Measurements from ENCODE around the gene FN3KRP. TPM values are rescaled to one million over a fixed set of nuclear protein-coding genes. Genes with fewer than 3 reads are reported as not detected.

The FN3KRP gene
- total and polyA plus RNA-seq, 2 donors (not counting 3 experiments of a cell fraction or from before 2014, with no cell fraction given): 22.2 to 35.2 TPM

DNA sequence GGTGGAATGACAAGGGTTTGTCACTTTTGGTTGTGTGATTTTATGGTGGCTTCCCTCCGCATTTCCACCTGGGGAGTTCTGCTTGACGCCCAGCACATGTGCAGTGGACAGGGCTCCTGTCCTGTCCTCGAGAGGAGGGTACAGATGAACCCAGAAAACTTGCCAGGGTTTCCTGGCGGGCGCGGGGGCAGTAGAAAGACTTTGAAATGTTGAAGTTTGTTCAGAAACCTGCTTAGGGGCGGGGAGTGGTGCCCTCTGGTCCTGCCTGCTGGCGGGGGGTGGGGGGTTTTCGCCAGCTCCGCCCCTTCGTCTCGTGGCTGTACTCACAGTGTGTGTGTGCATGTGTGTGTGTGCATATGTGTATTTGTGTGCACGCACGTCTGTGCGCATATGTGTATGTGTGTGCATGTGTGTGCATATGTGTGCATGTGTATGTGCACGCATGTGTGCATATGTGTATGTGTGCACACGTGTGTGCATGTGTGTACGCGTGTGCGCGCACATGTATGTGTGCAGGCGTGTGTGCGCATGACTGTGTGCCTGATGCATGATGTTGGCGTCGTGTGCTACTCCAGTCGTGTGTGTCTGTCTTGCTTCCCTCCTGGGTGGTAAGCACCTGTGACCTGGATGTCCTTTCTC lies 6.8 kb downstream of the FN3KRP start:
- no peaks in the 10 kb centered on the region for H3K4me1 ChIP-seq (ENCODE audit: control insufficient read depth, extremely low read depth, insufficient read depth, low read length)
- no peak overlapping the region for H2AFZ ChIP-seq (ENCODE audit: low read depth, low read length)
- no peak for TF ChIP-seq POLR2A (IDR thresholded peaks at IDR 0.05; ENCODE audit: low read depth, low read length)
- no peak for TF ChIP-seq CTCF (IDR thresholded peaks at IDR 0.05; ENCODE audit: extremely low read depth in 1 of 2, insufficient read depth in 1 of 2, low read depth in 1 of 2, low read length in 2 of 2)
- TF ChIP-seq FOS (IDR thresholded peaks at IDR 0.05; ENCODE audit: borderline replicate concordance, insufficient read depth, low read length): no peak
- no peak for TF ChIP-seq GATA2 (IDR thresholded peaks at IDR 0.05; ENCODE audit: insufficient read depth, insufficient read length, low read depth, low read length)
- TF ChIP-seq EZH2 (IDR thresholded peaks at IDR 0.05; ENCODE audit: borderline replicate concordance, low read depth, low read length, severe bottlenecking): no peak
- no peak for TF ChIP-seq MYC (IDR thresholded peaks at IDR 0.05; ENCODE audit: low read depth, low read length)
- no peak for TF ChIP-seq JUN (IDR thresholded peaks at IDR 0.05; ENCODE audit: borderline replicate concordance, insufficient read depth, insufficient read length, low read depth)
- FAIRE-seq (no peak), DNase-seq (ENCODE audit: low read depth, low spot score) (no peak)
- intact Hi-C loops (cut with micrococcal nuclease) (no loop called here), dilution Hi-C loops (cut with MboI; ENCODE audit: extremely low pct_ligation_motif_present, low sequenced_read_pairs) (no loop called here)
- BruUV-seq (replicated peaks): no TSS peak
- no peaks in the 10 kb centered on the region for H3K9me3 ChIP-seq (replicated peaks; ENCODE audit: control insufficient read depth, insufficient read depth, low read length)
- H3K27me3 ChIP-seq (ENCODE audit: control insufficient read depth in 2 of 2, insufficient read depth in 2 of 2, low read length in 2 of 2): no peaks in the 10 kb centered on the region
- H3K9ac ChIP-seq (replicated peaks; ENCODE audit: extremely low read depth, insufficient read depth, low read length): no peak overlapping the region
- H3K4me3 ChIP-seq (replicated peaks in 1 of 3; ENCODE audit: insufficient read depth in 1 of 3, low read depth in 1 of 3, low read length in 3 of 3): no peak overlapping the region
- POLR2A ChIA-PET: no interaction called here
- CTCF ChIA-PET: no interaction called here
- no peaks in the 10 kb centered on the region for H4K20me1 ChIP-seq (replicated peaks; ENCODE audit: control insufficient read depth, extremely low read depth, insufficient read depth, low read length)
- no peaks in the 10 kb centered on the region for H3K9me1 ChIP-seq (replicated peaks; ENCODE audit: control insufficient read depth, extremely low read depth, insufficient read depth, low read length)
- peaks cover 1% of the 10 kb centered on the region for H3K79me2 ChIP-seq (ENCODE audit: control insufficient read depth, insufficient read depth, low read length)
- peaks cover 2 to 9% of the 10 kb centered on the region in 2 experiments for H3K36me3 ChIP-seq (ENCODE audit: control insufficient read depth in 2 of 2, extremely low read depth in 1 of 2, insufficient read depth in 2 of 2, low read length in 2 of 2)
- no peak overlapping the region for H3K27ac ChIP-seq (ENCODE audit: insufficient read depth, low read depth, low read length)
- no peak overlapping the region for H3K4me2 ChIP-seq (ENCODE audit: insufficient read depth, low read length)

Measured in endothelial cell of umbilical vein (primary cell).